Measurements from ENCODE around the gene STAB2. TPM values are rescaled to one million over a fixed set of nuclear protein-coding genes. Genes with fewer than 3 reads are reported as not detected.

Gene STAB2
- polyA plus RNA-seq, 1 of the 3 experiments (the other 2 are of a cell fraction): not detected

DNA sequence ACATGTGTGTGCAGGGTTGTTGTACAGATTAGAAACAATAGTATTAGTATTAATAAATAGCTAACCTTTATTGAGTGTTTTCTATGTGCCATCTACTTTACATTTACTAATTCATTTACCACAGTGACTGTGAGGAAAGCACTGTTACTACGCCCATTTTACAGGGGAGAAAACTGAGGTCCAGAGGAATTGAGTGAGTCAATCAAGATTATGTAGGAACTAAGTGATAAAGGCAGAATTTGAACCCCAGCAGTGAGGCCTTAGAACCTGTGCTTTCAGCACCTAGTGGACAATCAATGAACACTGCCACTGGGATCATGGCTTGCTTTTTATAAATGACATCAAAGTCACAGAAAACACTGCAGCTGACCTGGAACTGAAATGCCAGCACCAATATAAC, 225.7 kb downstream of the STAB2 start:
- Histone ChIP-seq H3K79me2 (ENCODE audit: insufficient read depth) (peaks cover 45% of the 10 kb centered on the region), H3K27ac (ENCODE audit: low read depth in 2 of 2, low read length in 1 of 2) (no peak overlapping the region), H2AFZ (ENCODE audit: low read depth) (no peak overlapping the region), H3K27me3 (ENCODE audit: insufficient read depth) (no peaks in the 10 kb centered on the region), H3K4me3 (ENCODE audit: low read depth in 2 of 2, low read length in 1 of 2) (no peak overlapping the region), H3K4me1 (ENCODE audit: control insufficient read depth in 1 of 2, insufficient read depth in 2 of 2, low read depth in 1 of 2, low read length in 1 of 2) (peaks cover 0 to 29% of the 10 kb centered on the region in 2 experiments), H3K9ac (no peak overlapping the region), H3K9me3 (no peaks in the 10 kb centered on the region), H3K4me2 (no peak overlapping the region), H4K20me1 (ENCODE audit: insufficient read depth) (no peaks in the 10 kb centered on the region), H3K9me2 (no peaks in the 10 kb centered on the region), H3F3A (replicated peaks; ENCODE audit: insufficient read depth) (peaks cover 22% of the 10 kb centered on the region), H3K36me3 (replicated peaks in 1 of 2; ENCODE audit: control insufficient read depth in 1 of 2, insufficient read depth in 2 of 2, low read length in 1 of 2) (peaks cover 7 to 28% of the 10 kb centered on the region in 2 experiments)
- POLR2A ChIA-PET: interaction anchor here (0.6 kb wide), 1 partner anchor 82 kb away, joined by 3 read pairs; no protein-coding TSS in a partner anchor
- 100% methylated on average over 1 of the region's 1 CpG for WGBS (ENCODE audit: low lambda C conversion rate)
- CTCF ChIA-PET: interaction anchor here (1.0 kb wide), 1 partner anchor 24 kb away, joined by 4 read pairs; no protein-coding TSS in a partner anchor
- DNase-seq: no peak
- TF ChIP-seq SMC3 (IDR thresholded peaks at IDR 0.05; ENCODE audit: low read depth, low read length) (no peak), TCF12 (IDR thresholded peaks at IDR 0.05) (no peak), RCOR1 (IDR thresholded peaks at IDR 0.05; ENCODE audit: low read length) (no peak), CTCF (IDR thresholded peaks at IDR 0.05) (no peak), RFX5 (IDR thresholded peaks at IDR 0.05; ENCODE audit: low read length) (no peak), MXI1 (IDR thresholded peaks at IDR 0.05; ENCODE audit: low read depth, low read length) (no peak), USF2 (IDR thresholded peaks at IDR 0.05; ENCODE audit: borderline replicate concordance, low read depth, low read length) (no peak), NRF1 (IDR thresholded peaks at IDR 0.05; ENCODE audit: low read depth, low read length) (no peak), MEF2A (IDR thresholded peaks at IDR 0.05; ENCODE audit: borderline replicate concordance, low read depth) (no peak)
- TF ChIP-seq, protein P1, sequence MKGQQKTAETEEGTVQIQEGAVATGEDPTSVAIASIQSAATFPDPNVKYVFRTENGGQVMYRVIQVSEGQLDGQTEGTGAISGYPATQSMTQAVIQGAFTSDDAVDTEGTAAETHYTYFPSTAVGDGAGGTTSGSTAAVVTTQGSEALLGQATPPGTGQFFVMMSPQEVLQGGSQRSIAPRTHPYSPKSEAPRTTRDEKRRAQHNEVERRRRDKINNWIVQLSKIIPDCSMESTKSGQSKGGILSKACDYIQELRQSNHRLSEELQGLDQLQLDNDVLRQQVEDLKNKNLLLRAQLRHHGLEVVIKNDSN (IDR thresholded peaks at IDR 0.05; ENCODE audit: borderline replicate concordance, low read depth): no peak

- Histone ChIP-seq H3K27ac (ENCODE audit: low read depth in 2 of 2, low read length in 1 of 2) (peak overlapping the region in 1 of 2 experiments; percentile 36; a peak in 1 of 4 replicates), H4K20me1 (ENCODE audit: insufficient read depth) (no peaks in the 10 kb centered on the region), H2AFZ (ENCODE audit: low read depth) (no peak overlapping the region), H3F3A (replicated peaks; ENCODE audit: insufficient read depth) (peaks cover 22% of the 10 kb centered on the region), H3K9me2 (no peaks in the 10 kb centered on the region), H3K9me3 (no peaks in the 10 kb centered on the region), H3K4me1 (ENCODE audit: control insufficient read depth in 1 of 2, insufficient read depth in 2 of 2, low read depth in 1 of 2, low read length in 1 of 2) (peaks cover 0 to 29% of the 10 kb centered on the region in 2 experiments), H3K27me3 (ENCODE audit: insufficient read depth) (no peaks in the 10 kb centered on the region), H3K4me3 (ENCODE audit: low read depth in 2 of 2, low read length in 1 of 2) (no peak overlapping the region), H3K36me3 (replicated peaks in 1 of 2; ENCODE audit: control insufficient read depth in 1 of 2, insufficient read depth in 2 of 2, low read length in 1 of 2) (peaks cover 7 to 28% of the 10 kb centered on the region in 2 experiments), H3K79me2 (ENCODE audit: insufficient read depth) (peaks cover 46% of the 10 kb centered on the region), H3K4me2 (no peak overlapping the region; the same call in 1 of the 2 replicates), H3K9ac (no peak overlapping the region)
- ChIA-PET POLR2A (no interaction called here), CTCF (interaction anchor here (1.1 kb wide), 1 partner anchor 15 kb away, joined by 4 read pairs; no protein-coding TSS in a partner anchor)
- DNase-seq: no peak
- WGBS (ENCODE audit: low lambda C conversion rate): 98% methylated on average over 3 of the region's 3 CpGs
- TF ChIP-seq NFIC (IDR thresholded peaks at IDR 0.05; ENCODE audit: borderline replicate concordance) (no peak), RAD21 (IDR thresholded peaks at IDR 0.05; ENCODE audit: low read length) (no peak), RXRA (IDR thresholded peaks at IDR 0.05; ENCODE audit: borderline replicate concordance, low read depth) (no peak), RFX5 (IDR thresholded peaks at IDR 0.05; ENCODE audit: low read length) (no peak), PBX3 (IDR thresholded peaks at IDR 0.05) (no peak), FOXM1 (IDR thresholded peaks at IDR 0.05; ENCODE audit: low read depth) (no peak), RCOR1 (IDR thresholded peaks at IDR 0.05; ENCODE audit: low read length) (no peak), FOXJ3 (CRISPR knock-in tag; IDR thresholded peaks at IDR 0.05) (no peak), GATA2 (CRISPR knock-in tag; IDR thresholded peaks at IDR 0.05) (no peak), USF2 (IDR thresholded peaks at IDR 0.05; ENCODE audit: borderline replicate concordance, low read depth, low read length) (no peak), JUND (IDR thresholded peaks at IDR 0.05) (no peak), TEAD4 (IDR thresholded peaks at IDR 0.05; ENCODE audit: borderline replicate concordance, insufficient read depth) (no peak), FOSL2 (IDR thresholded peaks at IDR 0.05; ENCODE audit: borderline replicate concordance, low read depth) (no peak), YY1 (IDR thresholded peaks at IDR 0.05; ENCODE audit: low read depth) (no peak), NRF1 (IDR thresholded peaks at IDR 0.05; ENCODE audit: low read depth, low read length) (no peak), EP300 (IDR thresholded peaks at IDR 0.05; ENCODE audit: borderline replicate concordance in 1 of 2, low read depth in 1 of 2, low read length in 1 of 2) (no peak)
- TF ChIP-seq, protein P1 (IDR thresholded peaks at IDR 0.05; ENCODE audit: borderline replicate concordance, low read depth): no peak
Measured at GRCh38 chr12:103813426-103813825, 226.4 kb downstream of the STAB2 start.

All from SK-N-SH (cell line).